AG09309 (cell line): Measurements from ENCODE around the gene MYO16.

Experiments
- DNase-seq: peaks from one replicate; pipeline ENCODE4 v3.0.0-alpha.2; 2010; ENCODE audit warnings: low read depth
- H3K4me3 ChIP-seq: 2 replicates; pipeline ENCODE4 v1.5.1; 2011; ENCODE audit warnings: mild to moderate bottlenecking, low read depth, low read length, moderate library complexity; ENCODE audit not compliant: control insufficient read depth
- CTCF ChIP-seq: IDR thresholded peaks from 2 replicates; pipeline ENCODE4 v1.5.1; 2011; ENCODE audit warnings: mild to moderate bottlenecking, low read depth, low read length, inconsistent platforms; ENCODE audit not compliant: insufficient read depth, control insufficient read depth; ENCODE audit errors: missing control alignments

The MYO16 gene

DNA sequence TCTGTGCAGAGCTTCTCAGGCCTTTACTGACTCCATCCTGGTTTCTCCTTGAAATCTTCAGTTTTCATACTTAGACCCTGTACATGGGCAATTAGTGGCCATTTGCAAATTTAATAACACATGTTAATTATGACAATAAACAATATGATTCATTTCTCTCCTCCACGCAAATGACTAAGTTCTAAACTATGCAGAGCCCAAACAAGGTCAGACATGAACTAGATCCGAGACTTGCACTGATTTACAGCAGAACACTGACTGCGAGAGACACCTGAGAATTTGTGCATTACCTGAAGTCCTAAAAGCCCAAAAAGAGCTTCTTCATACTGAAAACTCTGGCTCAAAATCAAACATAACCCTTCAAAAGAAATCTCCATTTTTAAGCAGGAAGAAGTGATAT, 521.8 kb downstream of the MYO16 start:
- H3K4me3 ChIP-seq = no peak overlapping the region
- TF ChIP-seq CTCF = no peak
- no peak for DNase-seq

GRCh38 chr13:109151696-109152095, 522.3 kb downstream of the MYO16 start:
- TF ChIP-seq CTCF = no peak
- H3K4me3 ChIP-seq = no peak overlapping the region
- DNase-seq = no peak

GRCh38 chr13:109152311-109152820, 523.0 kb downstream of the MYO16 start:
- no peak for TF ChIP-seq CTCF
- DNase-seq = no peak
- H3K4me3 ChIP-seq = no peak overlapping the region

DNA sequence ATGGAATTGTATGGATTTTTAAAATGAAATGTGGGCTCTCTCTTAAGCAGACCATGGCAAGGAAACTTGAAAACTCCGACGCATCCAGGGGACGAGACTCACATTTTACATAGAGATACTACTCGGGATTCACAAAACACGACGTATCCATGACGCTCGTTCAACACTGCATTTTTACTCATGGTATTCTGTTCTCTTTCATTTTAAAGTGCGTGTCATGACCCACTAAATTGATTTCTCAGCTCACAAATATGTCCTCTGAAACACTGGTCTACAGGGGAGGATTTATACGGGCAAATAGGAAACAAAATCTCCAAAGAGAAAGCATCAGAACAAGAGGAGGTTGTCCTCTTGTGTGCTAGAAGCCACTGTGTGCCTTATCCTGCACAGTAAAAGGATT, 523.5 kb downstream of the MYO16 start:
- TF ChIP-seq CTCF = no peak
- no peak for DNase-seq
- H3K4me3 ChIP-seq = no peak overlapping the region

- H3K4me3 ChIP-seq = no peak overlapping the region
- no peak for TF ChIP-seq CTCF
- DNase-seq = no peak
Measured at GRCh38 chr13:109154146-109154545, 524.7 kb downstream of the MYO16 start.

DNA sequence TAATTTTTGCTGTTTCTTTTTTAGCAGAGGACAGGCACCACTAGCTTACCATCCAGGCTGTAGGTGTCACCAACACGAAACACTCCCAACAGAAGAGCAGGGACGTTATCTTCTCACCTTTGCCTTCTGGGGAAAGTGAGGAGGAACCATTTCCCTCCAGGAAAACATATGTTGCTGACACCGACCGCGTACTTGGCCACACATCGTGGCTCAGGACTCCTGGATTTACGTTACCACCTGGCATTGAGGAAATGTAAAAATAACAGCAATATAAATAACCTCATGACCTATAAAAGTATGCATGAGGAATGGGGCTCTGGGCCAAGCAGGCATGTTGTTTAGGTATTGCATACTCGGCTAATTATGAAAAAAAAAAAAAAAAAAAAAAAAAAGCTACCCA, 525.1 kb downstream of the MYO16 start:
- H3K4me3 ChIP-seq = no peak overlapping the region
- DNase-seq = no peak
- no peak for TF ChIP-seq CTCF
